ENCODE data around the gene PSMD11.
"Not testable (repeated sequence)": the region's sequence is repeated elsewhere in the genome, so short reads cannot be mapped to it uniquely, and the experiment has no call there.

PSMD11 gene

GRCh38 chr17:32515677-32516383 is 71.5 kb downstream of the PSMD11 start:
- no peak for DNase-seq

- no peak for DNase-seq
These were observed 72.1 kb downstream of the PSMD11 start for GRCh38 chr17:32516450-32516849.

- DNase-seq: no peak
These were observed 72.8 kb downstream of the PSMD11 start for GRCh38 chr17:32516940-32517701.

- DNase-seq: no peak
These were observed 73.7 kb downstream of the PSMD11 start for GRCh38 chr17:32517982-32518381.

GRCh38 chr17:32518646-32519227 is 74.4 kb downstream of the PSMD11 start:
- DNase-seq: no peak

GRCh38 chr17:32519228-32520103 is 75.2 kb downstream of the PSMD11 start:
- peak; percentile 42 for DNase-seq

GRCh38 chr17:32520104-32520701 is 75.9 kb downstream of the PSMD11 start:
- DNase-seq: no peak

- no peak for DNase-seq
These were observed 76.6 kb downstream of the PSMD11 start for GRCh38 chr17:32520737-32521404.

GRCh38 chr17:32523017-32523680 is 78.8 kb downstream of the PSMD11 start:
- DNase-seq: no peak

- no peak for DNase-seq
These were observed 79.7 kb downstream of the PSMD11 start for GRCh38 chr17:32523827-32524552.

- DNase-seq: not testable (repeated sequence)
These were observed 80.2 kb downstream of the PSMD11 start for GRCh38 chr17:32524553-32524880.

GRCh38 chr17:32525122-32525521 is 80.8 kb downstream of the PSMD11 start:
- DNase-seq: no peak

- DNase-seq: no peak
These were observed 82.8 kb downstream of the PSMD11 start for GRCh38 chr17:32527146-32527545.

- no peak for DNase-seq
These were observed 84.5 kb downstream of the PSMD11 start for GRCh38 chr17:32528825-32529224.

GRCh38 chr17:32529604-32530003 is 85.3 kb downstream of the PSMD11 start:
- no peak for DNase-seq
